ENCODE measurements around the gene SMYD2.

GRCh38 chr1:214386333-214386732 lies 105.4 kb downstream of the SMYD2 start:
- TF ChIP-seq CTCF (conservative IDR thresholded peaks at IDR 0.05; ENCODE audit: low read length) (no peak), EZH2phosphoT487 (IDR thresholded peaks at IDR 0.05; ENCODE audit: borderline replicate concordance, low read depth, low read length) (no peak)

All from OCI-LY7 (cell line).